ENCODE data around the gene HNF4A. TPM values are rescaled to one million over a fixed set of nuclear protein-coding genes. Genes with fewer than 3 reads are reported as not detected.

The HNF4A gene
- total RNA-seq, 1 donor: not detected

DNA sequence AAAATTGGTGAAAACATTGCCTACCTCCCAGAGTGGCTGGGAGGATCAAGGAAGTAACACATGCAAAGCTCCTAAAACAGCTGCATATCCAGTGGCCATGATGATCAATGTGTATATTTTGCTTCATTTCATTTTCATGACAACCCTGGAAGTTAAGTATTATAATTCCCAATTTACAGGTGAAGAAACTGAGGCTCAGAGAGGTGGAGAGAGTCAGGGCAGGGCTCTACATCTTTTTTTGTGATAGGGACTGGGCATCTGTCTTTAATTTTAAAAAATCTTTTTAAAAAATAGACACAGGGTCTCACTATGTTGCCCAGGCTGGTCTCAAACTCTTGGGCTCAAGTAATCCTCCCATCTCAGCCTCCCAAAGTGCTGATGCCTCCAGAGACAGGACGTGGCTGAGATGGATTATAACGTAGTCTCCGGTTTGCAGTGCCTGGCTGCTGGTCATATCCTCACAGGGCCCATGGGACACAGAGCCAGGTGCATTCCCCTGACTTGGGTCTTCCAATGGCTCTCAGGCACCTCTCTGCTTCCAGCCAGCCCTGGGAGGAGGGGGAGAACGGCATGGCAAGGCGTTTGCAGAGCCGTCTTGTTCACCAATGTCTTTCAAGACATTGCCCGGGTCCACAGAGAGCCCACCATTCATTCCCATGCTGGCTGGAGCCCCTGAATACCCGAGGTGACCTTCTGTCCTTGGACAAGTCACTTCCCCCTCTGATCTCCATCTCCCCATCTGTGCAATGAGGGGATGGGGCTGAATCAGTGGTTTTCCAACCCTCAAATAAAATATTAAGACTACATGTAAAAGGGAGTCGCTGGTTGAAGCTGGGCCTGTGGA is 38.3 kb downstream of the HNF4A start:
- peaks cover 29% of the 10 kb centered on the region for H3K27me3 ChIP-seq (ENCODE audit: insufficient read depth, low read length)

DNA sequence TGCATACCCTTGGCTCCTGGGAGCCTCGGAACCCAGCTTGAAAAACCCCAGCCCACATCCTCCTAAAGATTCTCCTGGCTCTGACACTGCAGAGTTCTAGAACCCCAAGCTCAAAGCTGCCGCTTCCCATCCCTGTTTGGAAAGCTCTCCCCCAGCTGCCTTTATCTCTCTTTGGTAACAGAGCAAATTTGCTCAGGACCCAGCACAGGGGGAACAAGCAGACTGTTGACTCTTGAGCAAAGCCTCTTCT is 38.9 kb downstream of the HNF4A start:
- Histone ChIP-seq H3K27me3 (ENCODE audit: insufficient read depth, low read length) (peaks cover 24% of the 10 kb centered on the region), H4K20me1 (ENCODE audit: insufficient read depth, low read length) (no peaks in the 10 kb centered on the region), H2AFZ (ENCODE audit: low read length) (no peak overlapping the region), H3K79me2 (ENCODE audit: insufficient read depth, low read length) (no peaks in the 10 kb centered on the region), H3K4me3 (ENCODE audit: insufficient read depth, low read length) (no peak overlapping the region), H3K9me3 (ENCODE audit: low read depth, low read length) (no peaks in the 10 kb centered on the region), H3K36me3 (ENCODE audit: insufficient read depth, low read length) (no peaks in the 10 kb centered on the region), H3K4me1 (ENCODE audit: insufficient read depth, low read length) (peaks cover 3% of the 10 kb centered on the region), H3K27ac (ENCODE audit: low read depth, low read length) (no peak overlapping the region), H3K4me2 (ENCODE audit: insufficient read depth, low read length) (no peak overlapping the region)
- DNase-seq (ENCODE audit: insufficient read length, low spot score, missing footprints): no peak
- TF ChIP-seq, protein P1, sequence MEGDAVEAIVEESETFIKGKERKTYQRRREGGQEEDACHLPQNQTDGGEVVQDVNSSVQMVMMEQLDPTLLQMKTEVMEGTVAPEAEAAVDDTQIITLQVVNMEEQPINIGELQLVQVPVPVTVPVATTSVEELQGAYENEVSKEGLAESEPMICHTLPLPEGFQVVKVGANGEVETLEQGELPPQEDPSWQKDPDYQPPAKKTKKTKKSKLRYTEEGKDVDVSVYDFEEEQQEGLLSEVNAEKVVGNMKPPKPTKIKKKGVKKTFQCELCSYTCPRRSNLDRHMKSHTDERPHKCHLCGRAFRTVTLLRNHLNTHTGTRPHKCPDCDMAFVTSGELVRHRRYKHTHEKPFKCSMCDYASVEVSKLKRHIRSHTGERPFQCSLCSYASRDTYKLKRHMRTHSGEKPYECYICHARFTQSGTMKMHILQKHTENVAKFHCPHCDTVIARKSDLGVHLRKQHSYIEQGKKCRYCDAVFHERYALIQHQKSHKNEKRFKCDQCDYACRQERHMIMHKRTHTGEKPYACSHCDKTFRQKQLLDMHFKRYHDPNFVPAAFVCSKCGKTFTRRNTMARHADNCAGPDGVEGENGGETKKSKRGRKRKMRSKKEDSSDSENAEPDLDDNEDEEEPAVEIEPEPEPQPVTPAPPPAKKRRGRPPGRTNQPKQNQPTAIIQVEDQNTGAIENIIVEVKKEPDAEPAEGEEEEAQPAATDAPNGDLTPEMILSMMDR (IDR thresholded peaks at IDR 0.05; ENCODE audit: extremely low read depth, low read depth, low read length): no peak

More for the DNA sequence above, 38.3 kb downstream of the HNF4A start:
- H3K4me3 ChIP-seq (ENCODE audit: insufficient read depth, low read length): no peak overlapping the region
- TF ChIP-seq, protein P1 (IDR thresholded peaks at IDR 0.05; ENCODE audit: extremely low read depth, low read depth, low read length): no peak
- no peaks in the 10 kb centered on the region for H3K36me3 ChIP-seq (ENCODE audit: insufficient read depth, low read length)
- no peak overlapping the region for H2AFZ ChIP-seq (ENCODE audit: low read length)
- peak; percentile 23 for DNase-seq (ENCODE audit: insufficient read length, low spot score, missing footprints)
- H3K9me3 ChIP-seq (ENCODE audit: low read depth, low read length): no peaks in the 10 kb centered on the region
- peaks cover 3% of the 10 kb centered on the region for H3K4me1 ChIP-seq (ENCODE audit: insufficient read depth, low read length)
- no peak overlapping the region for H3K4me2 ChIP-seq (ENCODE audit: insufficient read depth, low read length)
- H4K20me1 ChIP-seq (ENCODE audit: insufficient read depth, low read length): no peaks in the 10 kb centered on the region
- H3K79me2 ChIP-seq (ENCODE audit: insufficient read depth, low read length): no peaks in the 10 kb centered on the region
- no peak overlapping the region for H3K27ac ChIP-seq (ENCODE audit: low read depth, low read length)

DNA sequence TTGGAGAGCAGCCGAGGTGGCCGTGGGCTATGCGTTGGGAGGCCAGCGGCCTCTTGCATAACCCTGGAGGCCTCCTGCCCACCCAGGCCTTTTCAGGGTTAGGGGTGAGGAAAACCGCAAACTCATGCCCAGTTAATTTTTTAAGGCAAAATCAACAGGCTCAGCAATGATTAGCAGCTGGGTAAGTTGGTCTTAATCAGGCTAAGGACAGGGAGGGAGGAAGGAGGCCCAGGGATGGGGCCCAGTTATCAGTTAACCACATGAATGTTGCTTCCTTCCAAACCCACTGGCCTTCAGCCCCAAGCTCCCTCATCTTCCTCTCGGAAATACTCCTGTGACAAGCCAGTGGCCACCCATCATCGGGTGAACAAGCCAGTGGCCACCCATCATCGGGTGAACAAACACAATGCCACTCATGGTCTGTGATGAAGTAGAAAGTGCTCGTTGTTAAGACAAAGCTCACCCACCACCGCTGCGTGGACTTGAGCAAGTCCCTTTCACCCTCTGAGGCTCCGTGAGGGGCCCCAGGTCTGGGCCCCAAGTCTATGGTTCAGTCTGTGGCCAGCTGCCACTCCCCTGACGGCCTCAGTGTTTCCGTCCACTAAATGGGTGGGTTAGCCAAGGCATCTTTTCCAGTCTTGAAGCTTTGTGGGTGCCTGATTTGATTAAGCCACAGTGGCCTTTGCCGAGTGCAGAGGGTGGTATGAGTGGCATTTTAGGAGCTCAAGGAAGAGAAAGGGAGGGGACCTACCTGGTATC is 39.4 kb downstream of the HNF4A start:
- Histone ChIP-seq H3K4me3 (ENCODE audit: insufficient read depth, low read length) (no peak overlapping the region), H3K9me3 (ENCODE audit: low read depth, low read length) (no peaks in the 10 kb centered on the region), H4K20me1 (ENCODE audit: insufficient read depth, low read length) (no peaks in the 10 kb centered on the region), H3K79me2 (ENCODE audit: insufficient read depth, low read length) (no peaks in the 10 kb centered on the region), H2AFZ (ENCODE audit: low read length) (no peak overlapping the region), H3K27me3 (ENCODE audit: insufficient read depth, low read length) (peaks cover 23% of the 10 kb centered on the region), H3K4me2 (ENCODE audit: insufficient read depth, low read length) (no peak overlapping the region), H3K36me3 (ENCODE audit: insufficient read depth, low read length) (no peaks in the 10 kb centered on the region), H3K4me1 (ENCODE audit: insufficient read depth, low read length) (peaks cover 3% of the 10 kb centered on the region), H3K27ac (ENCODE audit: low read depth, low read length) (no peak overlapping the region)
- peak; percentile 42 for DNase-seq (ENCODE audit: insufficient read length, low spot score, missing footprints)
- TF ChIP-seq, protein P1 (IDR thresholded peaks at IDR 0.05; ENCODE audit: extremely low read depth, low read depth, low read length): no peak
